ENCODE measurements around the gene MOB3C.

GRCh38 chr1:46653405-46653958, 36.9 kb upstream of the MOB3C start:
- no peak for TF ChIP-seq POLR2A (IDR thresholded peaks at IDR 0.05)
- TF ChIP-seq CTCF (IDR thresholded peaks at IDR 0.05), result no peak
